ENCODE data around the gene MYOM3. TPM values are rescaled to one million over a fixed set of nuclear protein-coding genes. Genes with fewer than 3 reads are reported as not detected.
"Not testable (repeated sequence)": the region's sequence is repeated elsewhere in the genome, so short reads cannot be mapped to it uniquely, and the experiment has no call there.

The MYOM3 gene
- polyA plus RNA-seq, 12 donors: 135 to 506 (median 342) TPM

GRCh38 chr1:24080131-24080530 is 31.8 kb downstream of the MYOM3 start:
- DNase-seq: no peak

DNA sequence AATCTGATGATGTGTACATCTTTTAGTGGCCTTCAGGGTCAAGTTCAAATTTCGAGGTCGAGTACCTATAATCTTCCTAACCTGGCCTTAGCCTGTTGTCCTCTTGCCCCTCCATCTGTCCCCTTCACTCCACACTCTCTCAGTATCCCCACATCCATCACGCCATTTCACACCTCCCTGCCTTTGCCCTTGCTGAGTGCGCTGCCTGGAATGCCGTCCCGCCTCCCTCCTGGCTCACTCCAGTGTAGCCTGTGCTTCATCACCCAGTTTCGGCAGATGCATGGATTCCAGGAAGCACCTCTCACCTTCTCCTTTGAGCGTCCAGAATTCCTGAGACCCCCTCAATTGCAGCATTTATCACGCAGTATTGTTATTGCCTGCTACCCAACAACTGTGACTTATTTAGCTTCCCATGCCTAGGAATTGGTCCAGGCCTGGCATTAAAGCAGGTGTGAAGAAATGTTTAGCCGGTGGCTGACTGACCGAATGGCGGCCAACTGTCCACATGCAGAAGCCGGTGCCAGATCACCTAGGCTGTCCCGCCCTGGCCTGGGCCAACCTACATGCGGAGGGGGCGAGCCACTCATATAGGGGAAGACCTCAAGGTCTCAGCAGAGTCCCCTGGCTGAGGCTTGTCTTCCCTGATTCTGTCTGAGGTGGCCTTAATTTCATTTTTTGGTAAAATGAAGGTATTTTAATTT is 34.5 kb downstream of the MYOM3 start:
- no peak for DNase-seq

- no peak for DNase-seq
Observed at GRCh38 chr1:24075946-24076345, 36.0 kb downstream of the MYOM3 start.

GRCh38 chr1:24075590-24075854 is 36.4 kb downstream of the MYOM3 start:
- DNase-seq: no peak

DNA sequence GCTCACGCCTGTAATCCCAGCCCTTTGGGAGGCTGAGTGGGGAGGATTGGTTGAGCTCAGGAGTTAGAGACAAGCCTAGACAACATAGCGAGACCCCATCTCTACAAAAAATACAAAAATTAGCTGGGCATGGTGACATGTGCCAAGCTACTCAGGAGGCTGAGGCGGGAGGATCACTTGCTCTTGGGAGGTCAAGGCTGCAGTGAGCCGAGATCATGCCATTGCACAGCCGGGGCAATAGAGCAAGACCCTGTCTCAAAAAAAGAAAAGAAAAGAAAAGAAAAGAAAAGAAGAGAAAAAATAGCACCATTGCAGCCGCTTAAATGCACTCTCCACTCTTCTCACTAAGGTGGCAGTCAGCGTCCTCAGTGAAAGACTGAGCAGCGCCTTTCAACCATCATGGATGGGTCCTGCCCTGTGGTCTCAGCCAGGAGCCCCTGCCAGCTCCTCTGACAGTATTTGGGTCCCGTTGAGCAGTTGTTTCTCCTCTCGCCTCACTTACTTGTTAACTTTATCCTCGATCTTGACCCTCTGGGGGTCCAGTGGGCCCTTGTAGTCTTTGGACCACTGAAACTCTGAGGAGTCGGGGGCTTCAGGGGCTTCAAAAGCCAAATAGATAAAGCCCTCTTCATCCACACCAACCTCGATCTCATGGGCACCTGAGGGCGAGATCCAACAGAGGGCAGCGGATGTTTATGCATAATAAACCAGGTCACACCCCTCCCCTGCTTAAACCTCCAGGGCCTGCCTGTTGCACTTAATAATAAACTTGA is 36.9 kb downstream of the MYOM3 start:
- DNase-seq: no peak

DNA sequence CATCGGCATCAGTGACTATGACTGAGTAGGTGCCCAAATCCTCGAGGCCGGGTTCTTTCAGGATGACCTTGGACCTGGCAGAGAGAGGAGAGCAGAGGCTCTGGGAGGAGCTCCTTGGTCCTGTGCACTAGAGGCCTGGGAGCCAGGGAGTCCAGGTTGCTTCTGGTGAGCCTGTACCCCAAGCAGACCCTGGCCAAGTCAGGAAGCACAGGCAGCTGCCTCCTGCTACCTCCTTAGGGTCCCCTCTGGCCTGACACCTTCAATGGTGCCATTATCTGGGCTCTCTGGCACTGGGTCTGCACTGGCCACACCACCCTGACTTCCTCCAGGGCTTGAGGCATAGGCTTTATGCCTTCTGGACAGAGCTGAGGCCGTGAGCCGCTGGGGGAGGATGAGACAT is 37.7 kb downstream of the MYOM3 start:
- no peak for DNase-seq

DNA sequence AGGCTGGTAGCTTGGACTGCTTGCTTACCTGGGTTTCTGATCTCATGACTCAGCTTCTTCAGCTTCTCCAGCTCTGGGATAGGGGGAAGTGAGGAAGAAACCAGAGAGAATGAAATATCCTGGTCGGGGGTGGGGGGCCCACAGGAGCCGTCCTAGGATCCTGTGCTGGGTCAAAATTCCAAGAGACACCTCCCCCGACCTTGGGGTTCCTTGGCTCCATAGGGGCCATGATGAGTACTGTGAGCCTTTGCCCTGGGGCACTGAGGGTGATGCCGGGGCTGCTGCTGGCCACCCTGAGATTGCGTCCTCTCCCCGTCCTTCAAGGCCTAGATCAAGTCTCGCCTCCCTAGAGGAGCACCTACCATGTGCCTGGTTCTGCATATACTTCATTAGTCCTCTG is 40.0 kb downstream of the MYOM3 start:
- DNase-seq: no peak

GRCh38 chr1:24070821-24071393 is 41.0 kb downstream of the MYOM3 start:
- DNase-seq: peak; percentile 69

DNA sequence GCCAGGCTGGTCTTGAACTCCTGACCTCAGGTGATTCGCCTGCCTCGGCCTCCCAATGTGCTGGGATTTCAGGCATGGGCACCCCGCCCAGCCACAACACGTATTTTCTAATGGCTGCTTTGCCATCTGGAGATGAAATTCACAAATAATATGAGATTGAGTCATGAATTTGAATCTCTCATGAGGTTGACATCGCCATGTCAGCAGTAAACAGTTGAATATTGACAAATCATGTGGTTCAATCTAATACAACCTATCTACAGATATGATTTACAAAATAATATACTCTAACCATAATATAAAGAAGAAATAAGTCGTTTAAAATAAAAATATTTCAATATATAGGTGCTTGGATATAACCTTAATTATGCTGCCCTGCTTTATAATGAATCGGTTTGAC is 42.1 kb downstream of the MYOM3 start:
- DNase-seq: no peak

DNA sequence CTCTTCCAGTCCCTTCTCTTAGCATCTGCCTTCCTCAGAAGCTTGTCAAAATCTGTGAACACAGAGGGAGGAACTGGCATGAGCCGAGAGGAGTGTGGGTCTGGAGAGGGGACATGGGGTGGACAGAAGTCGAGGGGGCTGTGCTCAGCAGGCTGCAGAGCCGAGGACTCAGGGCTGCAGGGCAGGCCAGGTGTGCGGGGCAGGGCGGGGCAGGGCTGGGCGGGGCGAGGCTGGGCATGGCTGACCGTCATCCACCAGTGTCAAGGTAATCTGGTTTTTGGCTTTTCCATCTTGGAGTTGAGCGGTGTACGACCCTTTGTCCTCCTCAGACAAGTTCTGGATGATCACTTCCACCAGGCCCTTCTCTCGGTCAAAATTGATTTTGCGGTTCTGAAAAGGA is 44.0 kb downstream of the MYOM3 start:
- DNase-seq: no peak

GRCh38 chr1:24065304-24065703 is 46.6 kb downstream of the MYOM3 start:
- no peak for DNase-seq

- no peak for DNase-seq
Observed at GRCh38 chr1:24062221-24062620, 49.7 kb downstream of the MYOM3 start.

GRCh38 chr1:24060482-24060881 is 51.5 kb downstream of the MYOM3 start:
- no peak for DNase-seq

- DNase-seq: no peak
Observed at GRCh38 chr1:24058671-24059455, 53.1 kb downstream of the MYOM3 start.

GRCh38 chr1:24057171-24057570 is 54.8 kb downstream of the MYOM3 start:
- DNase-seq: no peak

DNA sequence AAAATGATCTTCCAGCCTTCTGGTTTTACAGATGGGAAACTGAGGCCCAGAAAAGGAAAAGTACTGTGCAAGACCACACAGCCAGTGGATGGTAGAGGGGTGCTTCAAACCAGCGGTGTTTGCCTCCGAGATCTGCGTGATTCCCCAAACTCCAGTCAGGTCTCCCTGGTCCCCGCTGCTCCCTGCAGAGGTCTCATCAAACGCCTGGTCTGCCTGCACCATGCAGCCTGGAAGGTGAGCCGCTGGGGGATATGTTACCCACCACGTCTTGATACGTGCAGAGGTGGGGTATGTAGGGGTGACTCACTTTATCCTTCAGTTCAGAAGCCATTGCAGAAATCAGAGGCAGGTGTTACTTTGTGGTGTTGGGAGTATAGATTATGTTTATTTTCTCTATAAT is 56.3 kb downstream of the MYOM3 start:
- DNase-seq: no peak

DNA sequence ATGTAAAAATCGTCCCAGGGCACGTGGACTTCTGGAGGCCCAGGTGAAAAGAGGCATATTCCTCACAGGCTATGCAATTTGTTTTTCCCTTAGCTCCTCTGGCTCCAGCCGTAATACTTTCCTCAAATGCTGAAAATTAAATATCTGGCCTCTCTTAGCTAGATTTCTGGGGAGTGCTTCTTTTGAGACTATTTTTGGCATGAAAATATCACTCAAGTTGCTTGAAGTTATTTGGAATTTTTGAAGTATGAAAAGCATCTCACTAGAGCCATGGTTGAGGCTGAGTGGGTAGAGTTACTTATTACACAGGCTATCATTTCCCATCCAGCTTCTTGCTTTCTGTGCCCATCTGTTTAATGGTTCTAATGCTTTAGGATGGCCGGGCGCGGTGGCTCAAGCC is 59.7 kb downstream of the MYOM3 start:
- DNase-seq: no peak

DNA sequence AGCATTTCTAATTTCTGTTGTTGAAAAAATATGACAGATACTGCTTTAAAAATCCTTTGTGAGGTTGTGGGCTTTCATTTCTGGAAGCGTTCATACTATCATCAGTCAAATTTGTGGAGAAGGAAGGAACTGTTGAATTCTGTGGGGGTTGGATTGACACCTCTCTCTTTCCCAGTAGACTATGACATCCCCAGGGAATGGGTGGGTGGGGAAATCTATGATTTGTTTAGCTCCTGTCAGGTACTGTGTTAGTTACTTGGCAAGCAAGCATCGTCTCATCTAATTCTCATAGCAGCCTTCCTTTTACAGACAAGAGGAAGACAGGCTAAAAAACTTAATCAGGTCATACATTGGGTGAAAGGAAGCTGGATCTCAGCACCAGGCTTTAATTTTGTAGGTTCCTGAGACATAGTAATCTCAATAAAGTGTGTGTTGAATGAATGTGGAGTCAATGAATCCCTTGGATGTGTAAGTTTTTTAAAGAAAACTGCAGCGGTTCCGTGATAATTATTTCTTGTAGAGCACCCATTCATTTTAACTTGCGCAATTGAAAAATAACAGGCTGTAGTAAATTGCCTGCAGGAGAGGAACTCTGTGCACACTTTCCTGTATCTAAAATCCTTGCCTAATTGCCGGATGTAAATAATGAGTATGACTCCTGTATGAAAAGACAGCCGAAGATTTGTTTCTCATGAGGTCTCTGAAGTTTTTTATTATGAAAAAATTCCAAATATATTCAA is 60.6 kb downstream of the MYOM3 start:
- DNase-seq: no peak

DNA sequence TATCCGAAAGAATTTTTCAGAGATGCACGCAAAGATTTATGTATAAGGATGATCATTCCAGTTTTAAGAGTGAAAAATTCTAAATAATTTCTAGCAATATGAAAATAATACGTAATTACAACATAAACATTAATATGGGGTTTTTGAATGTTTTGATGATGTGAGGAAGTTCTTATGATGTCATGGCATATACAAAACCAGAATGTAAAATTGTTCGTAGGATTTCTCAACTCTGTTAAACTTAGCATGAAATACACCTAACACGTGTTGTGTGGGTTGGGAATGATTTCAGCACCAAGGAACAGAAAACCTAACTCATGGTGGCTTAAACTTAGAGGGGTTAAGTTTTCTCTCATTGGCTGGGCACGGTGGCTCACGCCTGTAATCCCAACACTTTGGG is 62.2 kb downstream of the MYOM3 start:
- no peak for DNase-seq

DNA sequence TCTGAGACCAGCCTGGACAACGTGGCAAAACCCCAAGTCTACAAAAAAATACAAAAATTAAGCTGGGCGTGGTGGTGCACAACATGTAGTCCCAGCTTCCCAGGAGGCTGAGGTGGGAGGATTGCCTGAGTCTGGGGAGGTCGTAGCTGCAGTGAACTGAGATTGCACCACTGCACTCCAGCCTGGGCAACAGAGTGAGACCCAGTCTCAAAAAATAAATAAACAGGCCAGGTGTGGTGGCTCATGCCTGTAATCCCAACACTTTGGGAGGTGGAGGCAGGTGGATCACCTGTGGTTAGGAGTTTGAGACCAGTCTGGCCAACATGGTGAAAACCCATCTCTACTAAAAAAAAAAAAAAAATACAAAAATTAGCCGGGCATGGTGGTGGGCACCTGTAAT is 63.0 kb downstream of the MYOM3 start:
- DNase-seq: not testable (repeated sequence)

DNA sequence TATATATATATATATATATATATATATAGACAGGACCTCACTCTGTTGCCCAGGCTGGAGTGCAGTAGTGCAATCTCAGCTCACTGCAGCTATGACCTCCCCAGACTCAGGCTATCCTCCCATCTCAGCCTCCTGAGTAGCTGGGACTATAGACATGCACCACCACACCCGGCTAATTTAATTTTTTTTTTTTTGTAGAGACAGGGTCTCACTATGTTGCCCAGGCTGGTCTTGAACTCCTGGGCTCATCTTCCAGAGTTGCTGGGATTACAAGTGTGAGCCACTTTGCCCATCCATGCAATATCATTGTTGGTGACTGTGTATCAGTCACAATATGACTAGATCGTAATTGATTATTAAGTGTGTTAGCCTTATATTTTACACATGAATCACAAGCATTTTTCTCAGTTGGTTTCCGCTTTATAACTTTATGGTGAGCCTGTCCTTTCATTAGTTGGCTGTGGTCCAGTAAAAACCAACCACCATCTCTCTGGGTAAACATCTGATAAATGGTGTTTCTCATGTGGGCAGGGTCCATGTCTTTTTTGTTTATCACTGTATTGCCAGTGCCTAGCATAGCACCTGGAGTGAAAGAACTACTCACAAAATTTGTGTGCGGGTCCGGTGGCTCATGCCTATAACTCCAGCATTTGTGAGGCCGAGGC is 63.6 kb downstream of the MYOM3 start:
- no peak for DNase-seq

- DNase-seq: no peak
Observed at GRCh38 chr1:24047110-24047477, 64.8 kb downstream of the MYOM3 start.
